PFSK-1 (cell line): Measurements from ENCODE around the gene ITGAD.

Source experiments
- FOXP2 ChIP-seq: optimal IDR thresholded peaks from 2 replicates; pipeline ENCODE3; 2011; ENCODE audit warnings: borderline replicate concordance, control low read depth, inconsistent platforms; ENCODE audit not compliant: insufficient read depth; ENCODE audit errors: extremely low read length, extremely low read depth
- POLR2AphosphoS5 ChIP-seq: IDR thresholded peaks from 2 replicates; pipeline ENCODE4 v1.6.1; 2012; ENCODE audit warnings: low read depth, mild to moderate bottlenecking, control low read depth, low read length, moderate library complexity
- REST ChIP-seq, 2 experiments: IDR thresholded peaks; 2 replicates each; pipeline versions ENCODE4 v1.6.1 to v1.8.0; 2011 to 2012; ENCODE audit warnings: low read depth in 2 of 2, low read length in 2 of 2, control low read depth in 1 of 2, inconsistent platforms in 1 of 2, mild to moderate bottlenecking in 1 of 2, moderate library complexity in 1 of 2; ENCODE audit not compliant: insufficient read depth in 1 of 2
- SIN3A ChIP-seq: IDR thresholded peaks from 2 replicates; pipeline ENCODE4 v1.6.1; 2012; ENCODE audit warnings: mild to moderate bottlenecking, low read length, moderate library complexity, borderline replicate concordance; ENCODE audit not compliant: insufficient read depth
- TAF1 ChIP-seq: IDR thresholded peaks from 2 replicates; pipeline ENCODE4 v1.6.1; 2012; ENCODE audit warnings: low read length, control low read depth, borderline replicate concordance; ENCODE audit not compliant: insufficient read depth

Gene ITGAD

DNA sequence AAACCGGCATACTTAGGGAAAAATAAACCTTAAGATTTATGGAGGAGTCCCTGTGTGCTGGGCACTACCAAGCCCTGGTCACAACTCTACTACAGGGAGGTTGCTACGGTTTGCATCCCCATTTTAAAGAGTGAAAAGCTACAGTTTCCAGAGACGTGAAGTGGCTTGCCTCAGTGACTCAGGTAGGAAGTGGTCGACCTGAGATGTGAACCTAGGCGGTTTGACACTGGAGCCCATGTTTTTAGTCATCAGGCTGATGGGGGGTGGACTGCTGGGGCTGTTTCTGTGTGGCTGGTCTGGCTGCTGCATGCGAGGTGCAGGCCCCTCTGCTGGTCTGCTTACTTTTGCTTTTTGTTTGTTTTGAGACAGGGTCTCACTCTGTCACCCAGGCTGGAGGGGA lies 28.5 kb downstream of the ITGAD start:
- TF ChIP-seq REST (IDR thresholded peaks at IDR 0.05; ENCODE audit: insufficient read depth in 1 of 2, low read depth in 2 of 2, low read length in 2 of 2) = no peak
- no peak for TF ChIP-seq FOXP2
- no peak for TF ChIP-seq SIN3A
- no peak for TF ChIP-seq TAF1
- no peak for TF ChIP-seq POLR2AphosphoS5

- TF ChIP-seq SIN3A (no peak), POLR2AphosphoS5 (no peak), FOXP2 (no peak), TAF1 (no peak), REST (IDR thresholded peaks at IDR 0.05; ENCODE audit: insufficient read depth in 1 of 2, low read depth in 2 of 2, low read length in 2 of 2) (no peak)
Observed at GRCh38 chr16:31423241-31423640, 30.1 kb downstream of the ITGAD start.

DNA sequence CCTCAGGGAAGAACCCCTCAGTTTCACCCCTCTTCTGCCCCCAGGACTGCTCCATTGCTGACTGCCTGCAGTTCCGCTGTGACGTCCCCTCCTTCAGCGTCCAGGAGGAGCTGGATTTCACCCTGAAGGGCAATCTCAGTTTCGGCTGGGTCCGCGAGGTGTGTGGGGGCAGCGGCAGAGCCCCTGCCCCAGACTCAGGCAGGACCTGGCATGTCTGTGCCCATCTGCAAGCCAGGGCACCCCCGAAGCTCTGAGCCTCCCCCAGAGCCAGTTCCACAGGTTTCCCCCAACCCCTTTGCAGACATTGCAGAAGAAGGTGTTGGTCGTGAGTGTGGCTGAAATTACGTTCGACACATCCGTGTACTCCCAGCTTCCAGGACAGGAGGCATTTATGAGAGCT lies 30.7 kb downstream of the ITGAD start:
- no peak for TF ChIP-seq REST (IDR thresholded peaks at IDR 0.05; ENCODE audit: insufficient read depth in 1 of 2, low read depth in 2 of 2, low read length in 2 of 2)
- no peak for TF ChIP-seq FOXP2
- no peak for TF ChIP-seq SIN3A
- TF ChIP-seq POLR2AphosphoS5 = no peak
- no peak for TF ChIP-seq TAF1

GRCh38 chr16:31427441-31428278 lies 34.5 kb downstream of the ITGAD start:
- TF ChIP-seq POLR2AphosphoS5 = no peak
- TF ChIP-seq TAF1 = no peak
- TF ChIP-seq SIN3A = no peak
- no peak for TF ChIP-seq REST (IDR thresholded peaks at IDR 0.05; ENCODE audit: insufficient read depth in 1 of 2, low read depth in 2 of 2, low read length in 2 of 2)

DNA sequence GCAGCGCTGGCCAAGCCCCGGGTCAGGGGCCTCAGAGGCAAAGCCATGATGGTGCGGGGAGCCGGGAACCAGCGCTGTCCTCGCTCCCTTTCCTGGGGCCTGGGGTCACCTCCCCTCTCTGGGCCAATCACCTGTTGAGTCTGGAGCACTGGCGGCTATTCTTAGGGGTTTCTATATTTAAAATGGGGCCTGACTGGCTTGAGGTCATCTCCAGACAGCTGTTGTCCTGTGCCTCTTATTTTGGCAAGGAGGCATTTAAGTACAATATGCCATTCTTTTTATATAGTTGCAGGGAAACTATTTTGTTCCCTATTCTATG lies 35.1 kb downstream of the ITGAD start, which contains the start of gene COX6A2:
TSS of gene COX6A2 (minus strand) at position 82 of the 319 bp plus-strand sequence. CDS start at position 47, 35 bp downstream.
- TF ChIP-seq POLR2AphosphoS5 (no peak), TAF1 (no peak), REST (IDR thresholded peaks at IDR 0.05; ENCODE audit: insufficient read depth in 1 of 2, low read depth in 2 of 2, low read length in 2 of 2) (no peak), FOXP2 (no peak), SIN3A (no peak)
